Nephron progenitor cell (in vitro differentiated cells): ENCODE data around the gene ACE2.

Source experiments
- DNase-seq: peaks from one replicate; pipeline ENCODE4 v3.0.0; 2021
- H3K27ac Mint-ChIP-seq: 2 replicates; pipeline ENCODE4 v1.8.0; 2021; ENCODE audit warnings: mild to moderate bottlenecking, moderate library complexity, mixed read lengths
- H3K27me3 Mint-ChIP-seq: 2 replicates; pipeline ENCODE4 v1.8.0; 2021; ENCODE audit warnings: mild to moderate bottlenecking, low read depth, mixed read lengths; ENCODE audit not compliant: poor library complexity
- H3K36me3 Mint-ChIP-seq: 2 replicates; pipeline ENCODE4 v1.8.0; 2021; ENCODE audit warnings: low read depth, mixed read lengths
- H3K4me1 Mint-ChIP-seq: 2 replicates; pipeline ENCODE4 v1.8.0; 2021; ENCODE audit warnings: mixed read lengths
- H3K4me3 Mint-ChIP-seq: 2 replicates; pipeline ENCODE4 v1.8.0; 2021; ENCODE audit warnings: mild to moderate bottlenecking, moderate library complexity, mixed read lengths
- H3K9me3 Mint-ChIP-seq: 2 replicates; pipeline ENCODE4 v1.8.0; 2021; ENCODE audit warnings: mild to moderate bottlenecking, moderate library complexity, mixed read lengths
- TF ChIP-seq, protein P1 (sequence below): fragments of 200-600 bp; sonication (generic); IDR thresholded peaks from 2 replicates; pipeline ENCODE4 v1.5.0; 2021; ENCODE audit warnings: antibody characterized with exemption

Gene ACE2

DNA sequence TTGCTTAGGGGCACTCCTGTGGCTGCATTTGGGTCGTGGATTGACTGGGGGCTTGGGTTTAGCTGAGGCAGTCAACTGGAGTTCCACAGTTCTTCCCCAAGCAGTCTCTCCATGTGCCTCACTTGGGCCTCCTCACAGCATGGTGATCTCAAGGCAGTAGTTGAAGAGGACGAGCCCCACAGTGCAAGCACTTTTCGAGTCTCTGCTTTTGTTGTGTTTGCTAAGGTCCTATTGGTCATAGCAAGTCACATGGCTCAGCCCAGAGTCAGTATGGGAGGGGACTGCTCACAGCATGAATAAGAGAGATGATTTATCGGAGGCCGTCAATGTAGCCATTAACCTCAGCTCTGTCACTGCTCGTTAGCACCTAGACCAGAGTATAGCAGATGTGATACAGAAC, 70.4 kb downstream of the ACE2 start:
- TF ChIP-seq, protein P1, sequence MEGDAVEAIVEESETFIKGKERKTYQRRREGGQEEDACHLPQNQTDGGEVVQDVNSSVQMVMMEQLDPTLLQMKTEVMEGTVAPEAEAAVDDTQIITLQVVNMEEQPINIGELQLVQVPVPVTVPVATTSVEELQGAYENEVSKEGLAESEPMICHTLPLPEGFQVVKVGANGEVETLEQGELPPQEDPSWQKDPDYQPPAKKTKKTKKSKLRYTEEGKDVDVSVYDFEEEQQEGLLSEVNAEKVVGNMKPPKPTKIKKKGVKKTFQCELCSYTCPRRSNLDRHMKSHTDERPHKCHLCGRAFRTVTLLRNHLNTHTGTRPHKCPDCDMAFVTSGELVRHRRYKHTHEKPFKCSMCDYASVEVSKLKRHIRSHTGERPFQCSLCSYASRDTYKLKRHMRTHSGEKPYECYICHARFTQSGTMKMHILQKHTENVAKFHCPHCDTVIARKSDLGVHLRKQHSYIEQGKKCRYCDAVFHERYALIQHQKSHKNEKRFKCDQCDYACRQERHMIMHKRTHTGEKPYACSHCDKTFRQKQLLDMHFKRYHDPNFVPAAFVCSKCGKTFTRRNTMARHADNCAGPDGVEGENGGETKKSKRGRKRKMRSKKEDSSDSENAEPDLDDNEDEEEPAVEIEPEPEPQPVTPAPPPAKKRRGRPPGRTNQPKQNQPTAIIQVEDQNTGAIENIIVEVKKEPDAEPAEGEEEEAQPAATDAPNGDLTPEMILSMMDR, result no peak
- Mint-ChIP-seq H3K36me3 (no peaks in the 10 kb centered on the region), H3K4me3 (no peak overlapping the region), H3K9me3 (no peaks in the 10 kb centered on the region), H3K4me1 (no peaks in the 10 kb centered on the region), H3K27ac (peak overlapping the region; percentile 30), H3K27me3 (peaks cover 3% of the 10 kb centered on the region)
- no peak for DNase-seq

DNA sequence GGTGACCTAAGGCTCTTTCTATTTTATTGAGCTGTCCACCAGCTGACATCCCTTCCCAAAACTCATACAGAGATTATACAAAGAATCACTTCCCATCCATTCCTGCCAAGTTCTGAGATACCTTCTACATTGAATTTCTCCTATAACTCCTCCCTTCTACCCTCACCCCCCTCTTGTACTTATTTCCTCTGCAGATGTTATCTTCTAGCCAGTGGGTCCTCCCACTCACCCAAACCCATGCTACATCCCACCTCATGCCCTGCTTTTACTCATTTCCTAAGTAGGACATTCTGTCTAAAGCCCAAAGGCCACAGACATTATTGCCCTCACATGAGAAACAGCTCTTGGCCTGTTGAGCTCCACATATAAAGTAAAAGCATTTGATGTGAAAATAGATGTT, 71.6 kb downstream of the ACE2 start:
- no peaks in the 10 kb centered on the region for H3K36me3 Mint-ChIP-seq
- DNase-seq, result no peak
- peaks cover 3% of the 10 kb centered on the region for H3K27me3 Mint-ChIP-seq

DNA sequence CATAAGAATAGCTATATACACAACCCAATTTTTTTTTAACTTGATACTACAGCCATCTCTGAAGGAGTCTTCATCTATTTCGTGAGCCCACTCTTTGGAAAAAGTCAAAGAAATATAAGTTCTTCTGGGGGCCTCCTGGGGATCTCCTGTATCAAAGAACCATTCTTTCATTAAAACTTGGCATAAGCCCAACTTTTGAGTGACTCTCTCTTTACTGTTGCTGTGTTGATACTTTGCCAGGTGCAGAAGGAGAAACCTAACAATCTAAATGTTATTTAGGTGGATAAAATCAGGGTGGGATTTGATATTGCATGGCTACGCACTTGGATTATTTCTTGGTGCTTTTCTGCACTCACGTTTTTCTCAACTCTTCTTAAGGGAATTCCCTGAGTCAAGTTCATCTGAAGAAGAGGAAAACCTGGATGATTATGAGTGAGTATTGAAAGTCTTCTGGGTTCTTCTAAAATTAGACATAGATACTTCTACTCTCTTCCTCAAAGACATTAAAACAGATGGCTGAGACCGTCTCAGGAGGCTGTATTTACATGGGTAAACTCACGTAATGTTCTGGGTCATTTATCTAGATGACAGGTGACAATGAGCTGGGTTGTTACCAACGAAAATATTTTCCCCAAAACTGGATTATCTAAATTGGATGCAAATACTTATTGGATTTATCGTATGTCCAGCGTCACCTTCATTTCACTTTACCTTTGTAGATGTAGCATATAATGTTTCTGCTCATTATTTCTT, 74.9 kb downstream of the ACE2 start:
- TF ChIP-seq, protein P1, result no peak
- DNase-seq, result no peak
- Mint-ChIP-seq H3K27ac (no peak overlapping the region), H3K36me3 (no peaks in the 10 kb centered on the region), H3K9me3 (no peaks in the 10 kb centered on the region), H3K27me3 (no peaks in the 10 kb centered on the region), H3K4me3 (no peak overlapping the region), H3K4me1 (no peaks in the 10 kb centered on the region)

More for the DNA sequence above, 71.6 kb downstream of the ACE2 start:
- H3K4me3 Mint-ChIP-seq, result no peak overlapping the region
- no peak overlapping the region for H3K27ac Mint-ChIP-seq
- H3K4me1 Mint-ChIP-seq, result no peaks in the 10 kb centered on the region
- no peaks in the 10 kb centered on the region for H3K9me3 Mint-ChIP-seq
- TF ChIP-seq, protein P1, result no peak

DNA sequence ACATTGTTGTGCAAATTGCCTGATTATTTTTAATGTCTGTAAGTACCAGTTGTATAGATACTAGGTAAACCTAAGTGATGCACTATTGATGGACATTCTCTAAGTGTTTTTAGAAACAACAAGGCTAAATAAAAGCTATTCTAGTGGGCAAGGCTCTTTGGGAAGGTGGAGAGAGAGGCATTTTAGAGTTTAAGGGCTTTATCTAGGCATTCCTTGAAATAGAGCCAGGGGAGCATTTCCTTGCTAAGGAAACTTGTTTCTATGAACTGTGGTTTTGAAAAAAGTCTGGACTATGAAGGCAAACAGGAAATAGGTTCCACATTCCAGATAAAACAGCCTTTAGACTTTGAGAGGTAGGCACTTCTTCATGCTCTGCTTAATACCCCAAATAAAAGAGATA, 76.3 kb downstream of the ACE2 start:
- H3K27ac Mint-ChIP-seq, result no peak overlapping the region
- TF ChIP-seq, protein P1, result no peak

DNA sequence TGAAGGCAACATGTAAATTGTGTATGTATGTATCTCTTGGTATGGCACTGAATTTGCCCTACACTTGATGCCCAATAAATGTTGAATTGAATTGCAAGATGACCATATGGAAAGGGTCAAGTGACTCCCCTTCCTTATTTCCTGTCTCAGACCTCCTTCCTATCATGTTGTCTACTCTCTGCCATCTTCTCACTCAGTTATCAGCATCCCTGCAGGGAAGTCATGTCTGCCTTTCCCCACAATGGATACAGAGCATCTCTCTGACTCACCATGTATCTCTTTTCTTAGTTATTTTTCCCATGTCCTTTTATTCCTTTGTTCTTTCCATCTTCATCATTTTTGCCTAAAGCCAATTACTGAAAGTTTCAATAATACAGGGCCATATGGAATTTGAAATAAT, 77.7 kb downstream of the ACE2 start:
- Mint-ChIP-seq H3K27me3 (no peaks in the 10 kb centered on the region), H3K9me3 (no peaks in the 10 kb centered on the region), H3K36me3 (no peaks in the 10 kb centered on the region), H3K27ac (no peak overlapping the region), H3K4me3 (no peak overlapping the region), H3K4me1 (no peaks in the 10 kb centered on the region)
- TF ChIP-seq, protein P1, result no peak
- DNase-seq, result no peak

More for the DNA sequence above, 76.3 kb downstream of the ACE2 start:
- DNase-seq, result no peak
- Mint-ChIP-seq H3K36me3 (no peaks in the 10 kb centered on the region), H3K9me3 (no peaks in the 10 kb centered on the region), H3K4me3 (no peak overlapping the region), H3K27me3 (no peaks in the 10 kb centered on the region), H3K4me1 (no peaks in the 10 kb centered on the region)

DNA sequence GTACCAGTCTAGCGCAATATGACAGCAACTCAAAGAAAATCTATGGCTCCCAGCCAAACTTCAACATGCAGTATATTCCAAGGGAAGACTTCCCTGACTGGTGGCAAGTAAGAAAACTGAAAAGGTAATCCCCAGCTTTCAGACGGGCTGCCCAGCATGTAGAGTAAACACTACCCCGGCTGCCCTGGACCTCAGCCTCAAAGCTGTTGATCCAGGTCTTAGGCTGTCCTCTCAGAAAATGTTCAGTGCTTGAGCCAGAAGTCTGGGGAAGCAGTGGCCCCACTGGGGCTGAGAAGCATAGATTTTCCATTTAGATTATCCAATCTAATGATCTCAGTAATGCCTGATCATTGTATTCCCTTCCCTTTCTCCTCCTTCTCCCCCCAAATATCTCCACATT, 78.3 kb downstream of the ACE2 start:
- Mint-ChIP-seq H3K4me3 (no peak overlapping the region), H3K27me3 (no peaks in the 10 kb centered on the region), H3K36me3 (no peaks in the 10 kb centered on the region), H3K27ac (no peak overlapping the region), H3K4me1 (no peaks in the 10 kb centered on the region), H3K9me3 (no peaks in the 10 kb centered on the region)
- DNase-seq, result no peak
- TF ChIP-seq, protein P1, result no peak
